Measurements from ENCODE around the gene SLC17A7. TPM values are rescaled to one million over a fixed set of nuclear protein-coding genes. Genes with fewer than 3 reads are reported as not detected.

The SLC17A7 gene
- total and polyA plus RNA-seq, 2 of the 4 experiments (the other 2 are of a cell fraction), result 0.03 TPM; not detected in 1

- Histone ChIP-seq H2BK5ac (ENCODE audit: low read depth, low read length, poor library complexity, severe bottlenecking) (no peak overlapping the region), H3K23ac (ENCODE audit: low read depth, low read length) (no peak overlapping the region), H4K5ac (ENCODE audit: low read depth, low read length) (no peak overlapping the region), H3K18ac (ENCODE audit: low read depth, low read length) (no peak overlapping the region), H4K8ac (ENCODE audit: low read depth in 2 of 2, low read length in 2 of 2) (no peak overlapping the region), H2AK9ac (replicated peaks; ENCODE audit: low read depth, low read length, poor library complexity) (no peak overlapping the region), H3K9me3 (ENCODE audit: control insufficient read depth, insufficient read depth, low read length) (no peaks in the 10 kb centered on the region), H4K91ac (ENCODE audit: insufficient read depth, low read depth, low read length) (no peak overlapping the region), H3K27ac (ENCODE audit: insufficient read depth, low read length) (no peak overlapping the region), H3K14ac (replicated peaks; ENCODE audit: low read depth, low read length) (no peak overlapping the region), H4K20me1 (ENCODE audit: insufficient read depth, low read length) (no peaks in the 10 kb centered on the region), H3K9me1 (ENCODE audit: insufficient read depth, low read length) (no peaks in the 10 kb centered on the region), H3K36me3 (ENCODE audit: control insufficient read depth, insufficient read depth, low read length) (peaks cover 7% of the 10 kb centered on the region), H3K4me3 (ENCODE audit: insufficient read depth, low read depth, low read length) (no peak overlapping the region), H2AFZ (replicated peaks; ENCODE audit: low read length, poor library complexity) (no peak overlapping the region), H2BK15ac (ENCODE audit: low read depth, low read length) (no peak overlapping the region), H3K79me1 (ENCODE audit: low read depth in 1 of 2, low read length in 2 of 2) (no peaks in the 10 kb centered on the region), H3K4ac (ENCODE audit: low read depth, low read length) (no peak overlapping the region), H2BK120ac (ENCODE audit: low read depth, low read length) (no peak overlapping the region), H2AK5ac (ENCODE audit: low read depth, low read length) (no peak overlapping the region), H2BK20ac (ENCODE audit: low read depth, low read length) (no peak overlapping the region), H3K4me1 (ENCODE audit: control insufficient read depth, insufficient read depth, low read length) (no peaks in the 10 kb centered on the region), H3K4me2 (ENCODE audit: low read depth, low read length) (no peak overlapping the region), H3K56ac (ENCODE audit: extremely low read depth, insufficient read depth, low read length) (no peak overlapping the region), H3K27me3 (ENCODE audit: control insufficient read depth, insufficient read depth, low read length) (no peaks in the 10 kb centered on the region), H3K9ac (ENCODE audit: low read depth, low read length) (no peak overlapping the region)
- DNase-seq (no peak), ATAC-seq (ENCODE audit: low read depth) (no peak)
- TF ChIP-seq USF2 (IDR thresholded peaks at IDR 0.05; ENCODE audit: low read depth, low read length) (no peak), SMC3 (IDR thresholded peaks at IDR 0.05; ENCODE audit: low read depth, low read length) (no peak), CEBPB (IDR thresholded peaks at IDR 0.05; ENCODE audit: low read depth, low read length) (no peak), BHLHE40 (IDR thresholded peaks at IDR 0.05; ENCODE audit: low read depth, low read length) (no peak), NFE2L2 (IDR thresholded peaks at IDR 0.05; ENCODE audit: low read depth, low read length) (no peak), CHD1 (IDR thresholded peaks at IDR 0.05; ENCODE audit: low read depth, low read length) (no peak), RFX5 (IDR thresholded peaks at IDR 0.05; ENCODE audit: low read depth, low read length) (no peak), ELK1 (IDR thresholded peaks at IDR 0.05; ENCODE audit: borderline replicate concordance, low read depth, low read length) (no peak), MAZ (IDR thresholded peaks at IDR 0.05; ENCODE audit: borderline replicate concordance, low read depth, low read length) (no peak), RAD21 (IDR thresholded peaks at IDR 0.05; ENCODE audit: low read length) (no peak), CTCF (conservative IDR thresholded peaks at IDR 0.05; ENCODE audit: low read depth, low read length) (no peak), POLR2A (IDR thresholded peaks at IDR 0.05; ENCODE audit: low read depth, low read length) (no peak)
- in situ Hi-C loops (cut with MboI; ENCODE audit: low sequenced_read_pairs), result no loop called here
- intact Hi-C loops (cut with micrococcal nuclease), result no loop called here
- CTCF ChIA-PET, result no interaction called here
- POLR2A ChIA-PET (ENCODE audit: unreplicated experiment), result no interaction called here
- BruUV-seq (replicated peaks), result no TSS peak
- dilution Hi-C loops (cut with HindIII; ENCODE audit: low sequenced_read_pairs, unreplicated experiment), result no loop called here
- 99% methylated on average over 23 of the region's 37 CpGs; no CpG with 5 or more reads in 1 of the 2 experiments for WGBS, 2 experiments (ENCODE audit: extremely low coverage in 2 of 2, insufficient read length in 1 of 2)
Observed at GRCh38 chr19:49461656-49462055, 20.3 kb upstream of the SLC17A7 start.

Data from IMR-90 (cell line).